BLaER1 treated with 17β-estradiol and CSF1 and Interleukin-3, amounts not matched to agents 10 nM and 100 nM (cell line): ENCODE measurements around the gene ITPRIPL2.

Experiments used
- H3K27ac ChIP-seq, 11 experiments: shearing (Covaris generic); formaldehyde crosslinking; 2 replicates each; pipeline ENCODE4 v1.8.1; 2022
- H3K27me3 ChIP-seq, 11 experiments: shearing (Covaris generic); formaldehyde crosslinking; 2 replicates each; pipeline ENCODE4 v1.8.1; 2022
- H3K36me3 ChIP-seq, 11 experiments: shearing (Covaris generic); formaldehyde crosslinking; 2 replicates each; pipeline ENCODE4 v1.8.1; 2022
- H3K4me1 ChIP-seq, 10 experiments: shearing (Covaris generic); formaldehyde crosslinking; 2 replicates each; pipeline ENCODE4 v1.8.1; 2022
- H3K4me2 ChIP-seq, 11 experiments: shearing (Covaris generic); formaldehyde crosslinking; 2 replicates each; pipeline ENCODE4 v1.8.1; 2022
- H3K4me3 ChIP-seq, 10 experiments: shearing (Covaris generic); formaldehyde crosslinking; 2 replicates each; pipeline ENCODE4 v1.8.1; 2022
- H3K9ac ChIP-seq, 11 experiments: shearing (Covaris generic); formaldehyde crosslinking; 2 replicates each; pipeline ENCODE4 v1.8.1; 2022
- H3K9me3 ChIP-seq, 11 experiments: shearing (Covaris generic); formaldehyde crosslinking; replicated peaks in 1 of 11; 2 replicates each; pipeline ENCODE4 v1.8.1; 2022
- H4K20me1 ChIP-seq, 11 experiments: shearing (Covaris generic); formaldehyde crosslinking; 2 replicates each; pipeline ENCODE4 v1.8.1; 2022
- Cebpa-rat ChIP-seq, 11 experiments: shearing (Covaris generic); IDR thresholded peaks; 2 replicates each; pipeline ENCODE4 v1.8.1; 2022

ITPRIPL2 gene

DNA sequence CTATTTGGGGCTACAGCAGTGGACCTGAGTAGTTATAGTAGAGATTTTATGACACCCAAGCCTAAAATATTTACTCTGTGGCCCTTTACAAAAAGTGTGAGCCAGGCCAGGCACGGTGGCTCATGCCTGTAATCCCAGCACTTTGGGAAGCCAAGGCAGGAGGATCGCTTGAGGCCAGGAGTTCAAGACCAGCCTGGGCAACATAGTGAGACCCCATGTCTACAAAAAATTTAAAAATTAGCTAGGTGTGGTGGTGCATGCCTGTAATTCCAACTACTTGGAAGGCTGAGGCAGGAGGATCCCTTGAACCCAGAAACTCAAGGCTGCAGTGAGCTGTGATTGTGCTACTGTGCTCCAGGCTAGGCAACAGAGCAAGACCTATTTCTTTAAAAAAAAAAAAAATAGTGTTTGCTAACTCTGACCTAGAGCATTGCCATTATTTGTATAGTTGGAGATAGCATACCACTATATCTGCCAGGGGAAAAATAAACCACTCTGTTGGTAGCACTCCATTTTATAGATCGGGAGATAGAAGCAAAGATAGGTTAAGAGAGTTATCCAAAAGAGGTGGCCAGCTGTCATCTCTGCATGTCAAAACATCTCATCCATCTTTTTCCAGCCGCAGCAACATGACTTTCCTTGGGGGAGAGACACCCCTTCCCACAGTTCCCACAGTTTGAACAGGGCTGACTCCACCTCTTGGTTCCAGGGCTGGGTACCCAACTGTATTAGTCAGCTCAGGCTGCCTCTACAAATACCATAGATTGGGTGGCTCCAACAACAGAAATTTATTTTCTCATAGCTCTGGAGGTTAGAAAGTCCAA, 3.0 kb upstream of the ITPRIPL2 start:
- no peak overlapping the region for H3K9ac ChIP-seq

DNA sequence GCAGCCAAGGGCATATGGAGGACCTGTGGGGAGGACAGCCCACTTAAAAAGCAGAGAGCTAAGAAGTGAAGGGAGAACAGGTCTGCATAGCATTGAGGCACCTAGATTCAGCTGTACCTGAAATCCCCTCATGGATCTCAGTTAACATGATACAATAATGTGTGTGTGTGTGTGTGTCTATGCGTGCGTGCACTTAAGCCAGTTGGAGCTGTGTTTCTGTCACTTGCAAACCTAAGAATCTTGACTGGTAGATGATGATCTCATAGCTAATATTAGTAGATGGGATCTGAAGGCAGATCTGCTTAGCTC, 1.7 kb upstream of the ITPRIPL2 start:
- Histone ChIP-seq H3K36me3 (peaks cover 0 to 4% (median 0%) of the 10 kb centered on the region in 11 experiments; a peak in 1 of 22 replicates), H3K9me3 (peaks cover 0 to 10% (median 0%) of the 10 kb centered on the region in 11 experiments; a peak in 1 of 22 replicates), H3K27me3 (peaks cover 0 to 15% (median 8%) of the 10 kb centered on the region in 11 experiments; a peak in 6 of 22 replicates), H4K20me1 (no peaks in the 10 kb centered on the region), H3K4me2 (peak overlapping the region in 9 of 11 experiments; percentile 13 to 92 (median 44); a peak in 11 of 22 replicates), H3K4me1 (peaks cover 23 to 90% (median 75%) of the 10 kb centered on the region in 10 experiments), H3K27ac (peak overlapping the region in 4 of 11 experiments; percentile 32 to 87 (median 43); a peak in 4 of 22 replicates), H3K9ac (0 out of 22 replicates have a peak overlapping the region, but pooled peaks of 1 of the 11 experiments have one; percentile 31), H3K4me3 (no peak overlapping the region)
- TF ChIP-seq Cebpa-rat (IDR thresholded peaks at IDR 0.05) = no peak

More for the DNA sequence above, 3.0 kb upstream of the ITPRIPL2 start:
- no peak overlapping the region for H3K27ac ChIP-seq
- H3K4me1 ChIP-seq = peaks cover 29 to 90% (median 75%) of the 10 kb centered on the region in 10 experiments
- H4K20me1 ChIP-seq = no peaks in the 10 kb centered on the region
- peaks cover 0 to 3% (median 0%) of the 10 kb centered on the region in 11 experiments; a peak in 1 of 22 replicates for H3K36me3 ChIP-seq
- H3K27me3 ChIP-seq = peaks cover 0 to 15% (median 8%) of the 10 kb centered on the region in 11 experiments; a peak in 6 of 22 replicates
- H3K4me3 ChIP-seq = no peak overlapping the region
- peaks cover 0 to 10% (median 0%) of the 10 kb centered on the region in 11 experiments; a peak in 1 of 22 replicates for H3K9me3 ChIP-seq
- no peak for TF ChIP-seq Cebpa-rat (IDR thresholded peaks at IDR 0.05)
- peak overlapping the region in 2 of 11 experiments; percentile 19 to 75; a peak in 2 of 22 replicates for H3K4me2 ChIP-seq

DNA sequence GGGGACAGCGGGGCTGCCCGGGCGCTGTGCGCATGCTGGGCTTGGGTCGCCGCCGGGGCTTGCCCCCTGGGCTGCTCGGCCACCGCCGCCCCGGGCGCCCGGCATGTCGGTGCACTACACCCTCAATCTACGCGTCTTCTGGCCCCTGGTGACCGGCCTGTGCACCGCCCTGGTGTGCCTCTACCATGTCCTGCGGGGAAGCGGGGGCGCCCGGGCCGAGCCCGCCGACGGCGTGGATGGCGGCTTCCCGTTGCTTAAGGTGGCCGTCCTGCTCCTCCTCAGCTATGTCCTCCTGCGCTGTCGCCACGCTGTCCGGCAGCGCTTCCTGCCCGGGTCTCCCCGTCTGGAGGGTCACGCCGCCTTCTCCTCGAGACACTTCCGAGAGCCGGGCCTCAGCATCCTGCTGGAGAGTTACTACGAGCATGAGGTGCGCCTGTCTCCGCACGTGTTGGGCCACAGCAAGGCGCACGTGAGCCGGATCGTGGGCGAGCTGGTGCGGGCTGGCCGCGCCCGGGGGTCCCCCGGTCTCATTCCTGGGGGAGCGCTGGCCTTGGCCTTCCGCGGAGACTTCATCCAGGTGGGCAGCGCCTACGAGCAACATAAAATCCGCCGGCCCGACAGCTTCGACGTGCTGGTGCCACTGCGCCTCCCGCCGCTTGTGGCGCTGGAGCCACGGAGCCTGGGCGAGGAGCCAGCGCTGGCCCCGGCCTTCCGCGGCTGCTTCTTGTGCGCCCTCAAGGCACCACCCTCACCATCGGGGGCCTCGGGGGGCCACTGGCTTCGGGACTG, 789 bp downstream of the ITPRIPL2 start:
- peaks cover 0 to 4% (median 0%) of the 10 kb centered on the region in 11 experiments; a peak in 1 of 22 replicates for H3K36me3 ChIP-seq
- H3K9ac ChIP-seq = peak overlapping the region; percentile 83 to 92 (median 86)
- no peak for TF ChIP-seq Cebpa-rat (IDR thresholded peaks at IDR 0.05)
- peak overlapping the region; percentile 82 to 90 (median 84) for H3K27ac ChIP-seq
- H3K4me2 ChIP-seq = peak overlapping the region; percentile 60 to 92 (median 79)
- peak overlapping the region; percentile 57 to 73 (median 64) for H3K4me3 ChIP-seq
- no peaks in the 10 kb centered on the region for H4K20me1 ChIP-seq
- H3K27me3 ChIP-seq = peaks cover 0 to 15% (median 8%) of the 10 kb centered on the region in 11 experiments; a peak in 6 of 22 replicates
- peaks cover 32 to 88% (median 74%) of the 10 kb centered on the region in 10 experiments for H3K4me1 ChIP-seq
- peaks cover 0 to 10% (median 0%) of the 10 kb centered on the region in 11 experiments; a peak in 1 of 22 replicates for H3K9me3 ChIP-seq

GRCh38 chr16:19115148-19116021, 1.6 kb downstream of the ITPRIPL2 start:
- Histone ChIP-seq H3K9ac (peak overlapping the region in 4 of 11 experiments; percentile 85 to 92 (median 86); a peak in 8 of 22 replicates), H3K36me3 (peaks cover 0 to 4% (median 0%) of the 10 kb centered on the region in 11 experiments; a peak in 1 of 22 replicates), H3K9me3 (peaks cover 0 to 10% (median 0%) of the 10 kb centered on the region in 11 experiments; a peak in 1 of 22 replicates), H4K20me1 (no peaks in the 10 kb centered on the region), H3K4me2 (peak overlapping the region in 10 of 11 experiments; percentile 72 to 92 (median 84); a peak in 20 of 22 replicates), H3K4me3 (peak overlapping the region in 6 of 10 experiments; percentile 61 to 73 (median 66); a peak in 11 of 20 replicates), H3K4me1 (peaks cover 39 to 88% (median 76%) of the 10 kb centered on the region in 10 experiments), H3K27ac (peak overlapping the region in 8 of 11 experiments; percentile 35 to 93 (median 84); a peak in 11 of 22 replicates), H3K27me3 (peaks cover 0 to 15% (median 8%) of the 10 kb centered on the region in 11 experiments; a peak in 6 of 22 replicates)
- TF ChIP-seq Cebpa-rat (IDR thresholded peaks at IDR 0.05) = no peak

GRCh38 chr16:19116711-19117449, 3.1 kb downstream of the ITPRIPL2 start:
- TF ChIP-seq Cebpa-rat (IDR thresholded peaks at IDR 0.05) = no peak
- peaks cover 0 to 15% (median 8%) of the 10 kb centered on the region in 11 experiments; a peak in 6 of 22 replicates for H3K27me3 ChIP-seq
- peaks cover 39 to 96% (median 90%) of the 10 kb centered on the region in 10 experiments for H3K4me1 ChIP-seq
- peak overlapping the region; percentile 55 to 92 (median 81) for H3K4me2 ChIP-seq
- H3K36me3 ChIP-seq = peaks cover 0 to 10% (median 0%) of the 10 kb centered on the region in 11 experiments; a peak in 1 of 22 replicates
- peak overlapping the region in 9 of 11 experiments; percentile 13 to 92 (median 63); a peak in 16 of 22 replicates for H3K9ac ChIP-seq
- H4K20me1 ChIP-seq = no peaks in the 10 kb centered on the region
- peak overlapping the region; percentile 27 to 93 (median 80); a peak in 20 of 22 replicates for H3K27ac ChIP-seq
- peak overlapping the region in 3 of 10 experiments; percentile 33 to 68 (median 61); a peak in 7 of 20 replicates for H3K4me3 ChIP-seq
- peaks cover 0 to 10% (median 0%) of the 10 kb centered on the region in 11 experiments; a peak in 1 of 22 replicates for H3K9me3 ChIP-seq

- H3K9ac ChIP-seq = peak overlapping the region; percentile 43 to 92 (median 73)
- H4K20me1 ChIP-seq = no peaks in the 10 kb centered on the region
- peak overlapping the region; percentile 53 to 93 (median 83) for H3K27ac ChIP-seq
- peak overlapping the region; percentile 70 to 92 (median 81) for H3K4me2 ChIP-seq
- peaks cover 0 to 10% (median 0%) of the 10 kb centered on the region in 11 experiments; a peak in 4 of 22 replicates for H3K9me3 ChIP-seq
- TF ChIP-seq Cebpa-rat (IDR thresholded peaks at IDR 0.05) = peak in 1 of 11 experiments; percentile 31; a peak in 1 of 22 replicates
- H3K4me1 ChIP-seq = peaks cover 39 to 78% (median 74%) of the 10 kb centered on the region in 10 experiments
- peaks cover 0 to 10% (median 0%) of the 10 kb centered on the region in 11 experiments; a peak in 1 of 22 replicates for H3K36me3 ChIP-seq
- peak overlapping the region; percentile 14 to 68 (median 48); a peak in 17 of 20 replicates for H3K4me3 ChIP-seq
- peaks cover 0 to 10% (median 5%) of the 10 kb centered on the region in 11 experiments; a peak in 6 of 22 replicates for H3K27me3 ChIP-seq
These were observed 5.2 kb downstream of the ITPRIPL2 start for GRCh38 chr16:19118938-19119431.
